Ovary (tissue), 3 donors: ENCODE data around the gene HYAL4.

Experiments
- CTCF ChIP-seq, 3 donors: fragments of 450-650 bp in 2 of 3; fragments of 200-600 bp in 1 of 3; IDR thresholded peaks; one replicate each; pipeline versions ENCODE4 v1.5.1 to v1.8.0; 2016 to 2022; ENCODE audit warnings: antibody characterized with exemption in 3 of 3, mild to moderate bottlenecking in 1 of 3
- POLR2A ChIP-seq: fragments of 450-650 bp; IDR thresholded peaks from one replicate; pipeline ENCODE4 v1.6.1; 2017; ENCODE audit warnings: antibody characterized with exemption, mild to moderate bottlenecking, moderate library complexity
- donor health status: DM: no; HTN: no; CAD: no.

GRCh38 chr7:123823898-123824753 is 20.8 kb upstream of the HYAL4 start:
- TF ChIP-seq POLR2A (no peak), CTCF (IDR thresholded peaks at IDR 0.05) (no peak)
